Kidney (tissue), 14 donors: ENCODE data around the gene SCAF4. TPM values are rescaled to one million over a fixed set of nuclear protein-coding genes. Genes with fewer than 3 reads are reported as not detected.

Source experiments
- DNase-seq, 5 donors: peaks; one replicate each; pipeline ENCODE4 v3.0.0-alpha.2; 2013 to 2020
- FAIRE-seq: peaks from 2 replicates; lab custom pipeline; 2012; peaks lifted over from hg19 to GRCh38; lab: Jason Lieb, UNC
- H3K27ac ChIP-seq, 2 donors: one replicate each; pipeline ENCODE4 v1.7.0; 2013; ENCODE audit warnings: low read depth in 2 of 2, low read length in 2 of 2, inconsistent platforms in 1 of 2
- H3K27me3 ChIP-seq: one replicate; pipeline ENCODE4 v1.7.1; 2013; ENCODE audit warnings: low read length, inconsistent platforms; ENCODE audit not compliant: control insufficient read depth, insufficient read depth
- H3K36me3 ChIP-seq, 3 donors: one replicate each; pipeline versions ENCODE4 v1.7.0 to v1.7.1; 2013; ENCODE audit warnings: low read length in 3 of 3, control low read depth in 1 of 3, inconsistent platforms in 1 of 3; ENCODE audit not compliant: insufficient read depth in 3 of 3, control insufficient read depth in 2 of 3
- H3K4me1 ChIP-seq, 3 donors: one replicate each; pipeline versions ENCODE4 v1.7.0 to v1.7.1; 2013; ENCODE audit warnings: low read length in 3 of 3, inconsistent platforms in 1 of 3, low read depth in 1 of 3; ENCODE audit not compliant: control insufficient read depth in 2 of 3, insufficient read depth in 2 of 3
- H3K4me3 ChIP-seq, 3 donors: one replicate each; pipeline versions ENCODE4 v1.7.0 to v1.8.1; 2013; ENCODE audit warnings: low read length in 3 of 3, control low read depth in 1 of 3, inconsistent platforms in 1 of 3
- H3K9ac ChIP-seq, 3 donors: one replicate each; pipeline versions ENCODE4 v1.7.0 to v1.7.1; 2013; ENCODE audit warnings: low read length in 3 of 3, control low read depth in 1 of 3, inconsistent platforms in 1 of 3
- H3K9me3 ChIP-seq, 3 donors: one replicate each; pipeline versions ENCODE4 v1.7.0 to v1.7.1; 2013; ENCODE audit warnings: low read length in 3 of 3, control low read depth in 1 of 3, inconsistent platforms in 1 of 3; ENCODE audit not compliant: control insufficient read depth in 2 of 3, insufficient read depth in 1 of 3
- CTCF ChIP-seq: IDR thresholded peaks from 3 replicates; pipeline ENCODE4 v1.5.1; 2012; ENCODE audit warnings: mild to moderate bottlenecking, moderate library complexity, borderline replicate concordance; ENCODE audit not compliant: insufficient read depth; ENCODE audit errors: extremely low read depth
- intact Hi-C: fragments of 100-400 bp; cut with DNase I; formaldehyde crosslinking; loops from one replicate; pipeline ENCODE4 v1.11.1; 2022
- polyA plus RNA-seq: library from polyadenylated mRNA; stranded (reverse); fragments of 350-450 nt; fragmentation: Illumina TruSeq; extraction: RNeasy Lipid Tissue Mini Kit (QIAGEN cat#74804); gene quantifications from one replicate; pipeline ENCODE4 v1.2.3, GENCODE V29; 2014; ENCODE audit warnings: low read depth, low replicate concordance; ENCODE audit not compliant: insufficient read depth
- total RNA-seq: library from RNA; stranded (reverse); fragmentation: NEBNext Ultra II Directional; extraction: Animal tissue kit (Norgen Biotek cat#: 25700); gene quantifications from one replicate; pipeline ENCODE4 v1.2.1, GENCODE V29; 2021
- donor health status: control.
- donor health status: control.
- donor health status: control.
- donor health status: control.
- donor health status: control.
- donor health status: DM: yes; HTN: yes; CAD: no.
- donor health status: Normal renal cell carcinoma (clear cell type).

The SCAF4 gene
- total and polyA plus RNA-seq, 2 donors from 2014 or later, result 7.4 to 30.6 TPM

GRCh38 chr21:31660259-31660565 is 71.7 kb downstream of the SCAF4 start:
- FAIRE-seq (no peak), DNase-seq (peak in 1 of 5 donors; percentile 63)
- TF ChIP-seq CTCF, result no peak
- H3K4me1 ChIP-seq, result peaks cover 0 to 6% (median 3%) of the 10 kb centered on the region in 3 donors
- no peaks in the 10 kb centered on the region for H3K9me3 ChIP-seq
- intact Hi-C loops, result no loop called here
- peak overlapping the region; percentile 55 to 66 for H3K27ac ChIP-seq
- peaks cover 0 to 13% (median 3%) of the 10 kb centered on the region in 3 donors for H3K36me3 ChIP-seq
- peak overlapping the region; percentile 24 to 68 (median 59) for H3K9ac ChIP-seq
- no peaks in the 10 kb centered on the region for H3K27me3 ChIP-seq
- H3K4me3 ChIP-seq, result peak overlapping the region; percentile 64 to 83 (median 70)

- Histone ChIP-seq H3K4me1 (peaks cover 0 to 6% (median 3%) of the 10 kb centered on the region in 3 donors), H3K9me3 (no peaks in the 10 kb centered on the region), H3K27ac (peak within 1 kb of the TSS; percentile 96 to 97), H3K9ac (peak within 1 kb of the TSS; percentile 71 to 93 (median 86)), H3K4me3 (peak within 1 kb of the TSS; percentile 83 to 91 (median 90)), H3K27me3 (no peaks in the 10 kb centered on the region), H3K36me3 (peaks cover 0 to 13% (median 3%) of the 10 kb centered on the region in 3 donors)
- FAIRE-seq, result no peak
- DNase-seq, result peak; percentile 93 to 98 (median 96)
- TF ChIP-seq CTCF, result peak; percentile 11
- intact Hi-C loops, result no loop called here
Observed at GRCh38 chr21:31659536-31660258, 72.2 kb downstream of the SCAF4 start, which contains the start of gene SOD1. Gene SOD1, plus strand, starts transcription at chr21:31659693. Its CDS starts 77 bp downstream, at chr21:31659770.

GRCh38 chr21:31659286-31659535 is 72.7 kb downstream of the SCAF4 start:
- no peak for FAIRE-seq
- no peaks in the 10 kb centered on the region for H3K9me3 ChIP-seq
- DNase-seq, result no peak
- TF ChIP-seq CTCF, result no peak
- H3K9ac ChIP-seq, result peak overlapping the region in 1 of 3 donors; percentile 6
- H3K4me1 ChIP-seq, result peaks cover 0 to 6% (median 3%) of the 10 kb centered on the region in 3 donors
- peak overlapping the region; percentile 96 to 97 for H3K27ac ChIP-seq
- H3K36me3 ChIP-seq, result peaks cover 0 to 11% (median 3%) of the 10 kb centered on the region in 3 donors
- H3K27me3 ChIP-seq, result no peaks in the 10 kb centered on the region
- intact Hi-C loops, result no loop called here
- peak overlapping the region; percentile 53 to 83 (median 54) for H3K4me3 ChIP-seq
